Mucosa of rectum (tissue), 2 donors: ENCODE data around the gene PRR20D.
"Not testable (repeated sequence)": the region's sequence is repeated elsewhere in the genome, so short reads cannot be mapped to it uniquely, and the experiment has no call there.

ENCODE experiments used
- H3K27ac ChIP-seq, 2 donors: one replicate each; pipeline ENCODE4 v1.7.0; 2013; ENCODE audit warnings: inconsistent platforms in 2 of 2, low read depth in 2 of 2, low read length in 2 of 2
- H3K27me3 ChIP-seq, 2 donors: one replicate each; pipeline ENCODE4 v1.7.0; 2013; ENCODE audit warnings: low read length in 2 of 2; ENCODE audit not compliant: control insufficient read depth in 2 of 2, insufficient read depth in 2 of 2
- H3K36me3 ChIP-seq, 2 donors: one replicate each; pipeline ENCODE4 v1.7.0; 2013; ENCODE audit warnings: low read length in 2 of 2; ENCODE audit not compliant: control insufficient read depth in 2 of 2, insufficient read depth in 2 of 2
- H3K4me1 ChIP-seq, 2 donors: one replicate each; pipeline ENCODE4 v1.7.0; 2013; ENCODE audit warnings: low read length in 2 of 2, mild to moderate bottlenecking in 1 of 2; ENCODE audit not compliant: control insufficient read depth in 2 of 2, insufficient read depth in 2 of 2
- H3K4me3 ChIP-seq, 2 donors: one replicate each; pipeline ENCODE4 v1.7.0; 2013; ENCODE audit warnings: low read length in 2 of 2
- H3K9ac ChIP-seq, 2 donors: one replicate each; pipeline ENCODE4 v1.7.0; 2013; ENCODE audit warnings: low read length in 2 of 2, low read depth in 1 of 2, mild to moderate bottlenecking in 1 of 2
- H3K9me3 ChIP-seq, 2 donors: one replicate each; pipeline ENCODE4 v1.7.0; 2013; ENCODE audit warnings: low read length in 2 of 2; ENCODE audit not compliant: control insufficient read depth in 2 of 2
- donor health status: healthy.
- donor health status: Normal muscosa, but diverticular disease.

The PRR20D gene

GRCh38 chr13:57148106-57148505 lies 12.3 kb upstream of the PRR20D start:
- not testable (repeated sequence) for H3K27me3 ChIP-seq, H3K4me3 ChIP-seq, H3K9ac ChIP-seq, H3K4me1 ChIP-seq, H3K36me3 ChIP-seq, H3K9me3 ChIP-seq, H3K27ac ChIP-seq

GRCh38 chr13:57153761-57154160 lies 6.7 kb upstream of the PRR20D start, which contains the start of gene PRR20C:
Gene PRR20C, plus strand, starts transcription at chr13:57154061. Its CDS starts 387 bp downstream, at chr13:57154448.
- not testable (repeated sequence) for H3K27ac ChIP-seq, H3K4me3 ChIP-seq, H3K27me3 ChIP-seq, H3K36me3 ChIP-seq, H3K9ac ChIP-seq, H3K4me1 ChIP-seq, H3K9me3 ChIP-seq

- not testable (repeated sequence) for H3K9ac ChIP-seq, H3K9me3 ChIP-seq, H3K4me3 ChIP-seq, H3K27ac ChIP-seq, H3K27me3 ChIP-seq, H3K36me3 ChIP-seq, H3K4me1 ChIP-seq
Measured at GRCh38 chr13:57166897-57167296, 6.5 kb downstream of the PRR20D start, which contains the start of gene PRR20E. Gene PRR20E, plus strand, starts transcription at chr13:57167197. Its CDS starts 387 bp downstream, at chr13:57167584.

- H3K27ac ChIP-seq: no peak overlapping the region
- H3K4me3 ChIP-seq: no peak overlapping the region
- H3K9me3 ChIP-seq: no peaks in the 10 kb centered on the region
- no peaks in the 10 kb centered on the region for H3K4me1 ChIP-seq
- H3K36me3 ChIP-seq: no peaks in the 10 kb centered on the region
- no peak overlapping the region for H3K9ac ChIP-seq
- no peaks in the 10 kb centered on the region for H3K27me3 ChIP-seq
Measured at GRCh38 chr13:57191667-57192066, 31.2 kb downstream of the PRR20D start.

GRCh38 chr13:57212989-57213388 lies 52.6 kb downstream of the PRR20D start:
- Histone ChIP-seq H3K4me3 (no peak overlapping the region), H3K9me3 (no peaks in the 10 kb centered on the region), H3K27me3 (no peaks in the 10 kb centered on the region), H3K27ac (no peak overlapping the region), H3K4me1 (no peaks in the 10 kb centered on the region), H3K36me3 (no peaks in the 10 kb centered on the region), H3K9ac (no peak overlapping the region)
